K562 (cell line): ENCODE data around the gene KIF19.

Source experiments
- GABPB2 ChIP-seq: fragments of 250-450 bp; sonication (Bioruptor Pico); conservative IDR thresholded peaks from 2 replicates; pipeline ENCODE4 v1.5.1; 2021; ENCODE audit warnings: mild to moderate bottlenecking
- POLR2A ChIP-seq: fragments of 450-650 bp; conservative IDR thresholded peaks from 2 replicates; pipeline ENCODE4 v1.6.1; 2016
- SRF ChIP-seq, 2 experiments: fragments of 250-450, 450-650 bp in 1 of 2; sonication (Bioruptor Pico) in 1 of 2; sonication (generic) in 1 of 2; formaldehyde crosslinking; IDR thresholded peaks; 2 replicates each; pipeline versions ENCODE4 v1.5.0 to v1.5.1; 2020 to 2022; ENCODE audit warnings: mild to moderate bottlenecking in 1 of 2, missing genetic modification reagents in 1 of 2
- ZBTB26 ChIP-seq: fragments of 450-650 bp; formaldehyde crosslinking; IDR thresholded peaks from 2 replicates; pipeline ENCODE4 v1.4.0; 2022; ENCODE audit warnings: missing genetic modification characterization
- ZZZ3 ChIP-seq: fragments of 450-650 bp; IDR thresholded peaks from 2 replicates; pipeline ENCODE4 v1.6.1; 2016; ENCODE audit warnings: antibody characterized with exemption, mild to moderate bottlenecking, moderate library complexity
- TF ChIP-seq, protein P1 (sequence below): sonication (generic); formaldehyde crosslinking; IDR thresholded peaks from 2 replicates; pipeline ENCODE4 v1.8.1; 2023; ENCODE audit warnings: mild to moderate bottlenecking, missing genetic modification reagents, moderate library complexity

DNA sequence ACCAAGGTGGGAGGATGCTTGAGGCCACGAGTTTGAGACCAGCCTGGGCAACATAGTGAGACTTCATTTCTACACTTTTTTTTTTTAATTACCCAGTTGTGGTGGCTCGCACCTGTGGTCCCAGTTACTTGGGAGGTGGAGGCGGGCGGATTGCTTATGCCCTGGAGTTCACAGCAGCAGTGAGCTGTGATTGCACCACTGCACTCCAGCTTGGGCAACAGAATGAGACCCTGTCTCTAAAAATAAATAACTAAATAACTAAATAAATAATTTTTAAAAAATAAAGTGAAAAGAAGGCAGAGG lies 42.7 kb upstream of the KIF19 start:
- no peak for TF ChIP-seq POLR2A
- TF ChIP-seq ZBTB26: no peak
- TF ChIP-seq ZZZ3: no peak
- no peak for TF ChIP-seq SRF (CRISPR knock-in tag; IDR thresholded peaks at IDR 0.05)
- no peak for TF ChIP-seq GABPB2
- TF ChIP-seq, protein P1, sequence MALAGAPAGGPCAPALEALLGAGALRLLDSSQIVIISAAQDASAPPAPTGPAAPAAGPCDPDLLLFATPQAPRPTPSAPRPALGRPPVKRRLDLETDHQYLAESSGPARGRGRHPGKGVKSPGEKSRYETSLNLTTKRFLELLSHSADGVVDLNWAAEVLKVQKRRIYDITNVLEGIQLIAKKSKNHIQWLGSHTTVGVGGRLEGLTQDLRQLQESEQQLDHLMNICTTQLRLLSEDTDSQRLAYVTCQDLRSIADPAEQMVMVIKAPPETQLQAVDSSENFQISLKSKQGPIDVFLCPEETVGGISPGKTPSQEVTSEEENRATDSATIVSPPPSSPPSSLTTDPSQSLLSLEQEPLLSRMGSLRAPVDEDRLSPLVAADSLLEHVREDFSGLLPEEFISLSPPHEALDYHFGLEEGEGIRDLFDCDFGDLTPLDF (CRISPR knock-in tag): no peak
